HepG2 (cell line): ENCODE results near the gene MOB3C. TPM values are rescaled to one million over a fixed set of nuclear protein-coding genes. Genes with fewer than 3 reads are reported as not detected.
"Not testable (repeated sequence)": the region's sequence is repeated elsewhere in the genome, so short reads cannot be mapped to it uniquely, and the experiment has no call there.

Source experiments
- ATAC-seq: fragments of 200-7000 bp; cut with Tn5 transposase; 3 replicates; pipeline ENCODE4 v1.9.1; 2020; ENCODE audit warnings: mild to moderate bottlenecking, moderate library complexity
- BruUV-seq: library from RNA; stranded (reverse); fragments of 400-500 nt; replicated peaks from 2 replicates; lab custom pipeline; 2021; lab: Mats Ljungman, UMichigan
- CTCF ChIA-PET: fragments of 300-600 bp; formaldehyde crosslinking; extraction: SDS; loops from one replicate; lab custom pipeline; 2021; ENCODE audit warnings: low total read pairs, inconsistent platforms, low intra/inter-chr PET ratio; lab: Yijun Ruan, JAX
- POLR2A ChIA-PET: fragments of 350-600 bp; sonication (Branson Sonifier 250); formaldehyde crosslinking; loops from one replicate; lab custom pipeline; 2020; ENCODE audit warnings: antibody characterized with exemption, inconsistent platforms; lab: Yijun Ruan, JAX
- DNase-seq: peaks from one replicate; pipeline ENCODE4 v3.0.0-alpha.2; 2015; ENCODE audit warnings: low spot score
- FAIRE-seq: peaks from 3 replicates; lab custom pipeline; 2011; peaks lifted over from hg19 to GRCh38; lab: Jason Lieb, UNC
- H2AFZ ChIP-seq: one replicate; pipeline ENCODE4 v1.6.1; 2011; ENCODE audit warnings: low read length, inconsistent platforms
- H3K27ac ChIP-seq: fragments of 300-600 bp; 3 replicates; pipeline ENCODE4 v1.8.0; 2011; ENCODE audit warnings: mixed run types, mild to moderate bottlenecking, mixed read lengths, low read length, inconsistent platforms; ENCODE audit not compliant: insufficient read depth; ENCODE audit errors: extremely low read length
- H3K27me3 ChIP-seq, 2 experiments: fragments of 200-600 bp in 1 of 2; 2 replicates in 1 of 2; 3 replicates in 1 of 2; pipeline versions ENCODE4 v1.6.0 to v1.8.0; 2011; ENCODE audit warnings: low read length in 2 of 2, mild to moderate bottlenecking in 2 of 2, moderate library complexity in 2 of 2, inconsistent platforms in 1 of 2; ENCODE audit not compliant: insufficient read depth in 2 of 2, control insufficient read depth in 1 of 2
- H3K36me3 ChIP-seq, 2 experiments: fragments of 200-600 bp in 1 of 2; replicated peaks in 1 of 2; 2 replicates in 1 of 2; 3 replicates in 1 of 2; pipeline versions ENCODE4 v1.5.1 to v1.8.0; 2011; ENCODE audit warnings: low read length in 2 of 2, inconsistent platforms in 1 of 2; ENCODE audit not compliant: insufficient read depth in 2 of 2, control insufficient read depth in 1 of 2
- H3K4me1 ChIP-seq: 2 replicates; pipeline ENCODE4 v1.5.1; 2012; ENCODE audit warnings: low read length, inconsistent platforms; ENCODE audit not compliant: insufficient read depth
- H3K4me2 ChIP-seq: 2 replicates; pipeline ENCODE4 v1.6.0; 2011; ENCODE audit warnings: low read depth, low read length, inconsistent platforms
- H3K4me3 ChIP-seq, 3 experiments: fragments of 200-600 bp in 1 of 3; sonication (generic), shearing (Covaris generic) in 1 of 3; replicated peaks in 1 of 3; 2 replicates each; pipeline ENCODE4 v1.5.1; 2011 to 2016; ENCODE audit warnings: low read length in 3 of 3, inconsistent platforms in 2 of 3, low read depth in 2 of 3, mild to moderate bottlenecking in 2 of 3, control low read depth in 1 of 3, mixed read lengths in 1 of 3; ENCODE audit not compliant: insufficient read depth in 1 of 3
- H3K79me2 ChIP-seq: one replicate; pipeline ENCODE4 v1.6.1; 2011; ENCODE audit warnings: low read length, inconsistent platforms; ENCODE audit not compliant: insufficient read depth
- H3K9ac ChIP-seq: 2 replicates; pipeline ENCODE4 v1.6.0; 2011; ENCODE audit warnings: mild to moderate bottlenecking, low read depth, low read length, inconsistent platforms; ENCODE audit not compliant: insufficient read depth
- H3K9me3 ChIP-seq: 2 replicates; pipeline ENCODE4 v1.5.1; 2012; ENCODE audit warnings: mild to moderate bottlenecking, low read length
- H4K20me1 ChIP-seq: 2 replicates; pipeline ENCODE4 v1.6.0; 2011; ENCODE audit warnings: inconsistent platforms, mild to moderate bottlenecking, low read length, moderate library complexity; ENCODE audit not compliant: insufficient read depth
- ATF1 ChIP-seq: IDR thresholded peaks from 2 replicates; pipeline ENCODE4 v1.6.1; 2016; ENCODE audit warnings: mild to moderate bottlenecking, control low read depth
- CERS6 ChIP-seq: sonication (generic); formaldehyde crosslinking; IDR thresholded peaks from 2 replicates; pipeline ENCODE4 v1.5.0; 2020; ENCODE audit warnings: missing genetic modification reagents
- KDM2A ChIP-seq: sonication (generic); formaldehyde crosslinking; IDR thresholded peaks from 2 replicates; pipeline ENCODE4 v1.4.0; 2020; ENCODE audit warnings: low read depth, missing genetic modification reagents, borderline replicate concordance
- MXD3 ChIP-seq: IDR thresholded peaks from 2 replicates; pipeline ENCODE4 v1.6.1; 2016; ENCODE audit warnings: mild to moderate bottlenecking, missing biosample characterization, missing genetic modification reagents
- RXRA ChIP-seq: sonication (generic); formaldehyde crosslinking; IDR thresholded peaks from 2 replicates; pipeline ENCODE4 v1.5.1; 2020; ENCODE audit warnings: missing genetic modification reagents
- SCMH1 ChIP-seq: sonication (generic); formaldehyde crosslinking; IDR thresholded peaks from 2 replicates; pipeline ENCODE4 v1.9.0; 2021; ENCODE audit warnings: missing genetic modification reagents, mild to moderate bottlenecking, borderline replicate concordance
- TOE1 ChIP-seq: sonication (generic); formaldehyde crosslinking; IDR thresholded peaks from 2 replicates; pipeline ENCODE4 v1.4.0; 2020; ENCODE audit warnings: mild to moderate bottlenecking, missing genetic modification reagents
- YEATS2 ChIP-seq: sonication (generic); formaldehyde crosslinking; IDR thresholded peaks from 2 replicates; pipeline ENCODE4 v1.4.0; 2020; ENCODE audit warnings: missing genetic modification reagents, borderline replicate concordance
- ZC3H4 ChIP-seq: sonication (generic); formaldehyde crosslinking; IDR thresholded peaks from 2 replicates; pipeline ENCODE4 v1.4.0; 2020; ENCODE audit warnings: missing genetic modification reagents, borderline replicate concordance
- ZNF782 ChIP-seq: sonication (generic); formaldehyde crosslinking; IDR thresholded peaks from 2 replicates; pipeline ENCODE4 v1.4.0; 2020; ENCODE audit warnings: missing genetic modification reagents, mild to moderate bottlenecking, borderline replicate concordance
- ZSCAN31 ChIP-seq: sonication (generic); formaldehyde crosslinking; IDR thresholded peaks from 2 replicates; pipeline ENCODE4 v1.5.0; 2020; ENCODE audit warnings: low read depth, mild to moderate bottlenecking, missing genetic modification reagents
- WGBS: methylation state at CpG from one replicate; pipeline ENCODE4 v1.1.6; 2017; ENCODE audit warnings: low lambda C conversion rate; 5-methylcytosine and 5-hydroxymethylcytosine counted together
- in situ Hi-C: cut with HindIII; loops from 2 replicates; pipeline ENCODE4 v1.10.0; 2017; ENCODE audit warnings: low pct_unique_long_range_greater_than_20kb; ENCODE audit not compliant: extremely low pct_ligation_motif_present
- intact Hi-C: fragments of 100-400 bp; cut with micrococcal nuclease; formaldehyde crosslinking; loops from one replicate; pipeline ENCODE4 v1.10.0; 2022; ENCODE audit not compliant: unreplicated experiment
- polyA plus RNA-seq, 8 experiments: library from polyadenylated mRNA; depleted of rRNA in 3 of 8; stranded (reverse) in 7 of 8; unstranded in 1 of 8; fragments of >200 nt; fragmentation: Illumina TruSeq in 4 of 8; extraction: Trizol in 4 of 8; gene quantifications; 2 replicates each; pipeline versions ENCODE4 v1.2.1 to v1.2.3, GENCODE V29; 2011 to 2016; ENCODE audit warnings: low read depth in 4 of 8, missing spikeins in 1 of 8, mixed read lengths in 1 of 8; ENCODE audit not compliant: insufficient read depth in 1 of 8
- total RNA-seq, 5 experiments: library from RNA; depleted of rRNA; stranded (reverse); fragments of >200 nt; fragmentation: Illumina TruSeq; extraction: Trizol; gene quantifications; 2 replicates each; pipeline ENCODE4 v1.2.3, GENCODE V29; 2016; ENCODE audit warnings: low read depth in 1 of 5
- TF ChIP-seq, protein P1 (sequence below): sonication (generic); formaldehyde crosslinking; IDR thresholded peaks from 2 replicates; pipeline ENCODE4 v1.5.1; 2020; ENCODE audit warnings: mild to moderate bottlenecking, missing genetic modification reagents
- TF ChIP-seq, protein P2 (sequence below): sonication (generic); formaldehyde crosslinking; IDR thresholded peaks from 2 replicates; pipeline ENCODE4 v1.4.0; 2020; ENCODE audit warnings: mild to moderate bottlenecking, missing genetic modification reagents

The MOB3C gene
- total and polyA plus RNA-seq, 2 of the 13 experiments (the other 11 are each of a cell fraction or from before 2014, with no cell fraction given) = 3.5 to 4.1 TPM

GRCh38 chr1:46655848-46656247 lies 39.2 kb upstream of the MOB3C start (continued):
- TF ChIP-seq CERS6 (CRISPR knock-in tag) = no peak
- no peak for TF ChIP-seq SCMH1 (CRISPR knock-in tag)
- TF ChIP-seq KDM2A (CRISPR knock-in tag) = no peak

DNA sequence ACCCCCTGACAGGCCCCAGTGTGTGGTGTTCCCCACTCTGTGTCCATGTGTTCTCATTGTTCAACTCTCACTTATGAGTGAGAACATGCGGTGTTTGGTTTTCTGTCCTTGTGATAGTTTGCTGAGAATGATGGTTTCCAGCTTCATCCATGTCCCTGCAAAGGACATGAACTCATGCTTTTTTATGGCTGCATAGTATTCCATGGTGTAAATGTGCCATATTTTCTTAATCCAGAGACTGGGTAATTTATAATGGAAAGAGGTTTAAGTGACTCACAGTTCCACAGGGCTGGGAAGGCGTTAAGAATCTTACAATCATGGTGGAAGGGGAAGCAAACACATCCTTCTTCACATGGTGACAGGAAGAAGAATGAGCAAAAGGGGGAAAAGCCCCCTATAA lies 38.1 kb upstream of the MOB3C start:
- H3K9ac ChIP-seq, BruUV-seq, H3K79me2 ChIP-seq, ATAC-seq, CTCF ChIA-PET, FAIRE-seq, H2AFZ ChIP-seq, H3K4me1 ChIP-seq, POLR2A ChIA-PET, in situ Hi-C loops, H3K27ac ChIP-seq, H3K27me3 ChIP-seq, intact Hi-C loops, DNase-seq, H3K4me3 ChIP-seq, H3K4me2 ChIP-seq, H3K9me3 ChIP-seq, H4K20me1 ChIP-seq: not testable (repeated sequence)
- 100% methylated on average over 2 of the region's 2 CpGs for WGBS
- H3K36me3 ChIP-seq = peaks cover 4 to 43% of the 10 kb centered on the region in 2 experiments; a peak in 4 of 5 replicates

GRCh38 chr1:46654012-46654411 lies 37.4 kb upstream of the MOB3C start:
- Histone ChIP-seq H3K9me3 (no peaks in the 10 kb centered on the region; the same call in 1 of the 2 replicates), H3K27ac (no peak overlapping the region), H2AFZ (no peak overlapping the region), H3K4me2 (no peak overlapping the region), H3K79me2 (no peaks in the 10 kb centered on the region), H3K27me3 (no peaks in the 10 kb centered on the region), H3K36me3 (peaks cover 6 to 43% of the 10 kb centered on the region in 2 experiments), H3K9ac (no peak overlapping the region), H3K4me3 (no peak overlapping the region), H3K4me1 (no peaks in the 10 kb centered on the region), H4K20me1 (no peaks in the 10 kb centered on the region)
- DNase-seq = no peak
- no peak for FAIRE-seq
- CTCF ChIA-PET = no interaction called here
- in situ Hi-C loops (no loop called here), intact Hi-C loops (no loop called here)
- no peak for ATAC-seq
- POLR2A ChIA-PET = no interaction called here
- BruUV-seq = no TSS peak
- WGBS = 100% methylated on average over 1 of the region's 1 CpG
- TF ChIP-seq ZSCAN31 (no peak), RXRA (CRISPR knock-in tag) (no peak), ZC3H4 (no peak), YEATS2 (CRISPR knock-in tag) (no peak), MXD3 (CRISPR knock-in tag) (no peak), TOE1 (CRISPR knock-in tag) (no peak), ZNF782 (no peak), ATF1 (no peak)
- TF ChIP-seq, protein P1, sequence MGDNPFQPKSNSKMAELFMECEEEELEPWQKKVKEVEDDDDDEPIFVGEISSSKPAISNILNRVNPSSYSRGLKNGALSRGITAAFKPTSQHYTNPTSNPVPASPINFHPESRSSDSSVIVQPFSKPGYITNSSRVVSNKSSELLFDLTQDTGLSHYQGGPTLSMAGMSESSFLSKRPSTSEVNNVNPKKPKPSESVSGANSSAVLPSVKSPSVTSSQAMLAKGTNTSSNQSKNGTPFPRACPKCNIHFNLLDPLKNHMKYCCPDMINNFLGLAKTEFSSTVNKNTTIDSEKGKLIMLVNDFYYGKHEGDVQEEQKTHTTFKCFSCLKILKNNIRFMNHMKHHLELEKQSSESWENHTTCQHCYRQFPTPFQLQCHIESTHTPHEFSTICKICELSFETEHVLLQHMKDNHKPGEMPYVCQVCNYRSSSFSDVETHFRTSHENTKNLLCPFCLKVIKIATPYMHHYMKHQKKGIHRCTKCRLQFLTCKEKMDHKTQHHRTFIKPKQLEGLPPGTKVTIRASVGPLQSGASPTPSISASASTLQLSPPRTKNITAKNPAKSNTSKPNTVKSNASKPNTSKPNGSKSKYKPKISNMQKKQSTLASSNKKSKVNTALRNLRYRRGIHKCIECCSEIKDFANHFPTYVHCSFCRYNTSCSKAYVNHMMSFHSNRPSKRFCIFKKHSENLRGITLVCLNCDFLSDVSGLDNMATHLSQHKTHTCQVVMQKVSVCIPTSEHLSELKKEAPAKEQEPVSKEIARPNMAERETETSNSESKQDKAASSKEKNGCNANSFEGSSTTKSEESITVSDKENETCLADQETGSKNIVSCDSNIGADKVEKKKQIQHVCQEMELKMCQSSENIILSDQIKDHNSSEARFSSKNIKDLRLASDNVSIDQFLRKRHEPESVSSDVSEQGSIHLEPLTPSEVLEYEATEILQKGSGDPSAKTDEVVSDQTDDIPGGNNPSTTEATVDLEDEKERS (CRISPR knock-in tag) = no peak
- TF ChIP-seq, protein P2, sequence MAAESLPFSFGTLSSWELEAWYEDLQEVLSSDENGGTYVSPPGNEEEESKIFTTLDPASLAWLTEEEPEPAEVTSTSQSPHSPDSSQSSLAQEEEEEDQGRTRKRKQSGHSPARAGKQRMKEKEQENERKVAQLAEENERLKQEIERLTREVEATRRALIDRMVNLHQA (CRISPR knock-in tag) = no peak
